Mesendoderm (in vitro differentiated cells): Measurements from ENCODE around the gene HADH.

Source experiments
- DNase-seq: peaks from one replicate; pipeline ENCODE4 v3.0.0; 2013
- H2AK5ac ChIP-seq: 2 replicates; pipeline ENCODE4 v1.6.1; 2013; ENCODE audit warnings: low read length, inconsistent platforms
- H2BK120ac ChIP-seq: 2 replicates; pipeline ENCODE4 v1.6.1; 2013; ENCODE audit warnings: low read depth, mild to moderate bottlenecking, low read length, moderate library complexity, mixed read lengths
- H2BK15ac ChIP-seq: replicated peaks from 2 replicates; pipeline ENCODE4 v1.6.1; 2013; ENCODE audit warnings: low read depth, mild to moderate bottlenecking, moderate library complexity
- H2BK5ac ChIP-seq: 2 replicates; pipeline ENCODE4 v1.6.1; 2013; ENCODE audit warnings: low read length, inconsistent platforms
- H3K18ac ChIP-seq: 2 replicates; pipeline ENCODE4 v1.6.1; 2013; ENCODE audit warnings: mild to moderate bottlenecking, low read length, mixed read lengths
- H3K23ac ChIP-seq: one replicate; pipeline ENCODE4 v1.6.1; 2013; ENCODE audit warnings: low read length
- H3K27ac ChIP-seq: 2 replicates; pipeline ENCODE4 v1.5.1; 2013; ENCODE audit warnings: low read depth, mild to moderate bottlenecking, inconsistent platforms, low read length, moderate library complexity
- H3K27me3 ChIP-seq: 2 replicates; pipeline ENCODE4 v1.6.1; 2013; ENCODE audit warnings: low read length, control low read depth, mild to moderate bottlenecking, inconsistent platforms; ENCODE audit not compliant: insufficient read depth, poor library complexity
- H3K36me3 ChIP-seq: 2 replicates; pipeline ENCODE4 v1.6.1; 2013; ENCODE audit warnings: low read length, inconsistent platforms; ENCODE audit not compliant: control insufficient read depth, insufficient read depth
- H3K4ac ChIP-seq: one replicate; pipeline ENCODE4 v1.6.1; 2013; ENCODE audit warnings: low read depth, mild to moderate bottlenecking, low read length, moderate library complexity
- H3K4me1 ChIP-seq: 2 replicates; pipeline ENCODE4 v1.6.1; 2013; ENCODE audit warnings: low read depth, low read length, inconsistent platforms; ENCODE audit not compliant: control insufficient read depth
- H3K4me2 ChIP-seq: 2 replicates; pipeline ENCODE4 v1.6.1; 2013; ENCODE audit warnings: low read length
- H3K4me3 ChIP-seq: 2 replicates; pipeline ENCODE4 v1.5.1; 2013; ENCODE audit warnings: mild to moderate bottlenecking, low read length
- H3K56ac ChIP-seq: one replicate; pipeline ENCODE4 v1.6.1; 2013; ENCODE audit warnings: low read length
- H3K79me1 ChIP-seq: 2 replicates; pipeline ENCODE4 v1.6.1; 2013; ENCODE audit warnings: low read length, inconsistent platforms
- H3K79me2 ChIP-seq: 2 replicates; pipeline ENCODE4 v1.6.1; 2013; ENCODE audit warnings: mild to moderate bottlenecking, low read length; ENCODE audit not compliant: control insufficient read depth, insufficient read depth
- H3K9ac ChIP-seq: 2 replicates; pipeline ENCODE4 v1.6.1; 2013; ENCODE audit warnings: low read length, inconsistent platforms
- H4K5ac ChIP-seq: one replicate; pipeline ENCODE4 v1.6.1; 2013; ENCODE audit warnings: low read length
- H4K8ac ChIP-seq: one replicate; pipeline ENCODE4 v1.6.1; 2013; ENCODE audit warnings: low read depth, mild to moderate bottlenecking, control low read depth, low read length, moderate library complexity
- WGBS: extraction: QIAGEN DNeasy Blood & Tissue Kit; methylation state at CpG from one replicate; pipeline ENCODE4 v1.1.7; 2013; ENCODE audit warnings: low lambda C conversion rate, missing lambda C conversion rate; ENCODE audit not compliant: insufficient coverage; ENCODE audit errors: extremely low coverage; 5-methylcytosine and 5-hydroxymethylcytosine counted together

The HADH gene

DNA sequence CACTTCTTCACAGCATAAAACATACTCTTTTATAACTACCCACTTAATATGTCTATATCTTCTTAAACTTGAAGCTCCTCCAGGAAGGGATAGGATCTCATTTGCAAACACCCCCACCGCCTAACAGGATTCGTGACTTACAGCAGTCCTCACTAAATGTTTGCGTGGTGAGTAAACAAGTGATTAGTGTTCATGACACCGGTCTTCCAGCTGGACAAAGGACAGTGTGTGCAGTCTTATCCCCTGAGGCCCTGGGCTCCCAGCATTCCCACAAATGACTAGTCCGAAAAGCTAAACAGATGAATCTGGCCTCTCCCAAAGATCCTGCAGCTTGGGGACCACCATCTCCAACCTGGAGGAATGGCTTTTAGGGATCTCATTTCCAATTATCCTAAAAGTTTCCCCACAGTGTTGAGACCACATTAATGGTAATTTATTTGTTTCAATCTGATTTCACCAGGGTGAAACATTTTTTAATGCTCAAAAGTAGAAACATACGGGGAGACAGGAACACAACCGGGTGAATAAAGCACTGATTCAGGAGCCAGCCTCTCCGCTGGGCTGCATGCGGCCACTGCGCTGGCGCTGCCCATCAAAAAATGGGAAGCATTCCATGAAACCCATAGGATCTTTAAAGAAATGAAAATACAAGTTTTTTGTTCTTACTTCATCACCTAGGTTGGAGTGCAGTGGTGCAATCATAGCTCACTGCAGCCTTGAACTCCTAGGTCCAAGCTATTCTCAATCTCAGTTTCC, 69.2 kb downstream of the HADH start:
- H4K5ac ChIP-seq: no peak overlapping the region
- no peak overlapping the region for H3K4me2 ChIP-seq
- no peaks in the 10 kb centered on the region for H3K36me3 ChIP-seq
- H2BK120ac ChIP-seq: no peak overlapping the region
- DNase-seq: no peak
- no peaks in the 10 kb centered on the region for H3K4me1 ChIP-seq
- H3K4me3 ChIP-seq: no peak overlapping the region
- H3K27ac ChIP-seq: no peak overlapping the region
- H2BK15ac ChIP-seq: no peak overlapping the region
- H3K79me1 ChIP-seq: no peaks in the 10 kb centered on the region
- no peak overlapping the region for H3K56ac ChIP-seq
- WGBS: no CpG with 5 or more reads among the region's 11 CpGs
- H3K18ac ChIP-seq: no peak overlapping the region
- H2AK5ac ChIP-seq: no peak overlapping the region
- no peak overlapping the region for H3K9ac ChIP-seq
- no peaks in the 10 kb centered on the region for H3K79me2 ChIP-seq
- H3K23ac ChIP-seq: no peak overlapping the region
- no peak overlapping the region for H2BK5ac ChIP-seq
- H4K8ac ChIP-seq: no peak overlapping the region
- no peak overlapping the region for H3K4ac ChIP-seq
- H3K27me3 ChIP-seq: no peaks in the 10 kb centered on the region

DNA sequence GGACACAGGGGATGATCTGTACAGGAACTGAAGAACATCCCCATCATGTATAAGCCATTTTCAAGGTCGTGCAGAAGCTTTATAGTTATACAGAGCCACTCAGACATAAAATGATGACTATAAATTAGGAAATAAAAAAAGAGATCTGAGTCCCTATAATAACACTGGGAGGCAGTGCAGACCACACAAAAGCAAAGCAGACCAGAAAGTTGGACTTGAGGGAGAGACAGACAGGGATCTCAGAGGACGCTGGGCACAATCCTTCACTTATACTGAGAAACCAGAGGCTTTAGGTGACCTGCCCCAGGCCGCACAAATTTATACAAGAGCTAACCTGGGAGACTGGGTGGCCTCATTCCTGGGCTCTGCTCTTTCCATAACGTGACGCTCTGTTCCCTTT, 70.5 kb downstream of the HADH start:
- no peak overlapping the region for H2AK5ac ChIP-seq
- no peaks in the 10 kb centered on the region for H3K4me1 ChIP-seq
- no peak overlapping the region for H3K4me3 ChIP-seq
- DNase-seq: peak; percentile 44
- H3K36me3 ChIP-seq: no peaks in the 10 kb centered on the region
- H3K79me1 ChIP-seq: no peaks in the 10 kb centered on the region
- H3K27me3 ChIP-seq: no peaks in the 10 kb centered on the region
- no peaks in the 10 kb centered on the region for H3K79me2 ChIP-seq
- H3K4ac ChIP-seq: no peak overlapping the region
- no peak overlapping the region for H4K5ac ChIP-seq
- no CpG with 5 or more reads among the region's 5 CpGs for WGBS
- H2BK5ac ChIP-seq: no peak overlapping the region
- no peak overlapping the region for H2BK15ac ChIP-seq
- H3K18ac ChIP-seq: no peak overlapping the region
- H3K27ac ChIP-seq: no peak overlapping the region
- no peak overlapping the region for H3K23ac ChIP-seq
- H3K56ac ChIP-seq: no peak overlapping the region
- H2BK120ac ChIP-seq: no peak overlapping the region
- H4K8ac ChIP-seq: no peak overlapping the region
- no peak overlapping the region for H3K4me2 ChIP-seq
- H3K9ac ChIP-seq: no peak overlapping the region

DNA sequence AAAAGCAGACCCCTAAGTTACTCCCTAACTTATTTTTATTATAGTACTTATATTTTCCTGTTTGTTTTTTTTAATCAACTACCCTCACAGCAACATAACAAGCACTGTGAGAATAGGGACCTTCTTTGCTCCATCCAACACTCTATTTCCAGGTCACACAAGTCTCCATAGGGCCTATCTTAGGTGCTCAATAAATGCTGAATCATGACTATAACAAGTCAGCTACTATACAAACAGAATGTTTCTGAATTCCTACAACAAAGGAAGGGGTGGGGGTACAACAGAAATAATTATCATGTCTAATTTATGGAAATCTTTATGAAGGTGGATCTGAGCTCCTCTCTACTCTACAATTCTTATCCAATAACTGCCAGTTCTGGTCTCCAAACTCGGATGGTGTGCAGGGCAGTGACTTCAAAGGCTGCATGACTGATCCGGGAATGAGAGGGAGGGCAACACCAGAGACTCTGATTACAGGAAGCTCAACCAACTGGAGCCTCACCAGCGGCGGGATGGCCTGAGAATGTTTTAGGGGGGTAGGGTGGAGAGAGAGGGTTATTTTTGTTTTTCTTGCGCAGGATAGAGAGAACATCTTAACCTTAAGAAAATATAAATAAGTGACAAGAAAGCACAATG, 71.1 kb downstream of the HADH start:
- WGBS: no CpG with 5 or more reads among the region's 5 CpGs
- DNase-seq: no peak
- Histone ChIP-seq H3K18ac (no peak overlapping the region), H3K4me1 (no peaks in the 10 kb centered on the region), H3K23ac (no peak overlapping the region), H3K79me2 (no peaks in the 10 kb centered on the region), H2BK5ac (no peak overlapping the region), H3K36me3 (no peaks in the 10 kb centered on the region), H3K4me2 (no peak overlapping the region), H3K9ac (no peak overlapping the region), H3K56ac (no peak overlapping the region), H2AK5ac (no peak overlapping the region), H2BK15ac (no peak overlapping the region), H4K8ac (no peak overlapping the region), H3K4ac (no peak overlapping the region), H2BK120ac (no peak overlapping the region), H4K5ac (no peak overlapping the region), H3K4me3 (no peak overlapping the region), H3K79me1 (no peaks in the 10 kb centered on the region), H3K27me3 (no peaks in the 10 kb centered on the region), H3K27ac (no peak overlapping the region)

DNA sequence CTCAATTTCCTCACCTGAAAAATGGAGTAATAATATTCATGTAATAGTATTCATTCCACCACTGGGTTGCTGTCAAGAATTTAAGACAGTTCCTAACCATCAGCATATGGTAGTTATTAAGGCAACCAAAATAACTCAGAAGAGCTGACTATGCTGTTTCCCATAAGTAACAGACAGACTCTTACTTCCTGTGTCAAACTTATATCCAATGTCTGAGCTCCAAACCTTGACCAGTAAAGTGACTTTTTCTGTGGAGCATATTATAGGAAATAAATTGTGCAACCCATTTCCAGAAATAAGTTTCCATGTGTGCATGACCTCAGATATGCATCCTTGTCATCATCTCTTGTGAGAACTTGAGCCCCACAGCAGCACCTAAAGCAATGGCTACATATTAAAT, 78.8 kb downstream of the HADH start:
- H3K23ac ChIP-seq: no peak overlapping the region

DNA sequence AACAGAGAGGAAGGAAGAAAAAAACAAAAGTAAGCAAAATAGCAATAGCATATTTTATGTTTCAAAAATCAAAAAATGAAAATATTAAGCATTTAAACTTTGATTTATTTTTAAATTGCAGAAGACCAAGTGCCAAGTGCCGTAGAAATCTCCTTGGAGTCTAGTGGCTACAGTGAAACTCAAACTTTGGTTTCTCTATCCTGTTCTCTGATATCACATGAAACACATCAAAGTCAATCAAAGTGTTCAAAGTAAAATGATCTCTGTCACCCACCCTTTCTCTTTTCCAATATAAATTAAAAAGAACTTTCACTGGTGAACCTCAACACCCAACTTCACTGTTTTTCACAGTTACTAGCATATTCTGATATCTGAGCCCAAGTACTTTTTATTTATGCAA, 81.1 kb downstream of the HADH start:
- H3K4me1 ChIP-seq: no peaks in the 10 kb centered on the region
- H2BK120ac ChIP-seq: no peak overlapping the region

More for the DNA sequence above, 78.8 kb downstream of the HADH start:
- Histone ChIP-seq H3K27ac (no peak overlapping the region), H4K8ac (no peak overlapping the region), H3K18ac (no peak overlapping the region), H3K4me1 (no peaks in the 10 kb centered on the region), H3K9ac (no peak overlapping the region), H2AK5ac (no peak overlapping the region), H3K27me3 (no peaks in the 10 kb centered on the region), H2BK15ac (no peak overlapping the region), H3K4me2 (no peak overlapping the region), H4K5ac (no peak overlapping the region), H3K4ac (no peak overlapping the region), H3K36me3 (no peaks in the 10 kb centered on the region), H3K79me2 (no peaks in the 10 kb centered on the region), H2BK120ac (no peak overlapping the region), H2BK5ac (no peak overlapping the region), H3K79me1 (no peaks in the 10 kb centered on the region), H3K56ac (no peak overlapping the region), H3K4me3 (no peak overlapping the region)
- DNase-seq: no peak

DNA sequence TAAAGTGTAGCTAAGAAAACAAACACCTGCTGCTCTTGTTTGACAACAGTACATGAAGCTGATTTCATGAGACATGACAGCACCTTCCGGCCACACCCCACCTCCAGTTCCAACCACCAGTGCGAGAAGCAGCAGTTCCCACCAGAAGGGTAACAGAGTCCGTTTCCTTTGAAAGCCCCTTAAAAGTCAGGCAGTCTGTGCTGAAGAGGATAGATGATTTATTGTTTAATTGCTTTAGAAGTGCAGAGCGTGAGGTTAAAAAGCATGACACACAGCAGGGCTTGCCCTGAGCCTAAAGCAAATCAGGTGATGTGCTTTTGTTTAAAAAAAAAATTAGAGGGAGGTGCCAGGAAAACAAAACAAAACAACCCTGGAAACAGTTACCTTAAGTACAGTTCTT, 82.6 kb downstream of the HADH start:
- H3K9ac ChIP-seq: no peak overlapping the region
- H3K18ac ChIP-seq: no peak overlapping the region
- no peaks in the 10 kb centered on the region for H3K27me3 ChIP-seq
- no peak overlapping the region for H3K27ac ChIP-seq
- H3K56ac ChIP-seq: no peak overlapping the region
- H2AK5ac ChIP-seq: no peak overlapping the region
- H4K5ac ChIP-seq: no peak overlapping the region
- H3K36me3 ChIP-seq: no peaks in the 10 kb centered on the region
- H3K4ac ChIP-seq: no peak overlapping the region
- H3K4me2 ChIP-seq: no peak overlapping the region
- H3K4me3 ChIP-seq: no peak overlapping the region
- WGBS: no CpG with 5 or more reads among the region's 4 CpGs
- no peaks in the 10 kb centered on the region for H3K79me2 ChIP-seq
- H3K23ac ChIP-seq: no peak overlapping the region
- no peak overlapping the region for H2BK120ac ChIP-seq
- H4K8ac ChIP-seq: no peak overlapping the region
- H3K79me1 ChIP-seq: no peaks in the 10 kb centered on the region
- no peaks in the 10 kb centered on the region for H3K4me1 ChIP-seq
- no peak for DNase-seq
- no peak overlapping the region for H2BK5ac ChIP-seq
- H2BK15ac ChIP-seq: no peak overlapping the region

More for the DNA sequence above, 81.1 kb downstream of the HADH start:
- Histone ChIP-seq H4K8ac (no peak overlapping the region), H2BK5ac (no peak overlapping the region), H3K36me3 (no peaks in the 10 kb centered on the region), H3K4ac (no peak overlapping the region), H3K23ac (no peak overlapping the region), H3K79me2 (no peaks in the 10 kb centered on the region), H3K4me3 (no peak overlapping the region), H2BK15ac (no peak overlapping the region), H3K56ac (no peak overlapping the region), H3K27me3 (no peaks in the 10 kb centered on the region), H3K79me1 (no peaks in the 10 kb centered on the region), H3K4me2 (no peak overlapping the region), H3K9ac (no peak overlapping the region), H3K18ac (no peak overlapping the region), H3K27ac (no peak overlapping the region), H2AK5ac (no peak overlapping the region), H4K5ac (no peak overlapping the region)
- DNase-seq: no peak
- no CpG with 5 or more reads among the region's 1 CpG for WGBS
